Left lung (tissue), 10 donors: Measurements from ENCODE around the gene DEFB125. TPM values are rescaled to one million over a fixed set of nuclear protein-coding genes. Genes with fewer than 3 reads are reported as not detected.
"Not testable (repeated sequence)": the region's sequence is repeated elsewhere in the genome, so short reads cannot be mapped to it uniquely, and the experiment has no call there.

Experiments
- ATAC-seq: fragments of 200-7000 bp; cut with Tn5 transposase; one replicate; pipeline ENCODE4 v1.9.1; 2020; ENCODE audit warnings: moderate library complexity
- DNase-seq, 4 donors: peaks; one replicate each; pipeline ENCODE4 v3.0.0-alpha.2; 2013 to 2020
- H3K27ac ChIP-seq, 2 donors: fragments of 200-600 bp; sonication (generic) in 1 of 2; one replicate each; pipeline versions ENCODE4 v1.5.0 to v1.8.0; 2020 to 2021
- H3K27me3 ChIP-seq, 2 donors: fragments of 200-600 bp; sonication (generic) in 1 of 2; one replicate each; pipeline versions ENCODE4 v1.5.0 to v1.8.0; 2020 to 2021
- H3K36me3 ChIP-seq, 2 donors: fragments of 200-600 bp; sonication (generic) in 1 of 2; one replicate each; pipeline versions ENCODE4 v1.5.0 to v1.8.0; 2020 to 2021
- H3K4me1 ChIP-seq, 2 donors: fragments of 200-600 bp; one replicate each; pipeline ENCODE4 v1.8.0; 2021
- H3K4me3 ChIP-seq, 2 donors: fragments of 200-600 bp; sonication (generic) in 1 of 2; one replicate each; pipeline versions ENCODE4 v1.5.0 to v1.8.0; 2020 to 2021; ENCODE audit warnings: mild to moderate bottlenecking in 1 of 2
- H3K9me3 ChIP-seq, 2 donors: fragments of 200-600 bp; sonication (generic) in 1 of 2; one replicate each; pipeline versions ENCODE4 v1.5.0 to v1.8.0; 2020 to 2021
- intact Hi-C, 2 donors: fragments of 100-400 bp; cut with DNase I; formaldehyde crosslinking; loops; one replicate each; pipeline versions ENCODE4 v1.11.2 to v1.14.2; 2022
- polyA plus RNA-seq, 6 donors: library from polyadenylated mRNA; unstranded; fragments of 120-200 nt; gene quantifications; one replicate each; pipeline ENCODE4 v1.2.1, GENCODE V29; 2013; ENCODE audit not compliant: insufficient read length in 6 of 6
- total RNA-seq, 2 donors: library from RNA; stranded (reverse); fragmentation: NEBNext Ultra II Directional; extraction: Animal tissue kit (Norgen Biotek cat#: 25700); gene quantifications; one replicate each; pipeline ENCODE4 v1.2.1, GENCODE V29; 2021
- TF ChIP-seq, protein P1 (sequence below), 2 donors: fragments of 200-600 bp; sonication (generic) in 1 of 2; IDR thresholded peaks; one replicate each; pipeline versions ENCODE4 v1.5.0 to v1.8.0; 2021; ENCODE audit warnings: antibody characterized with exemption in 2 of 2
- donor health status: DM: no; HTN: yes; CAD: no.
- donor health status: DM: no; HTN: no; CAD: no.

The DEFB125 gene
- total and polyA plus RNA-seq, 8 donors, result not detected

DNA sequence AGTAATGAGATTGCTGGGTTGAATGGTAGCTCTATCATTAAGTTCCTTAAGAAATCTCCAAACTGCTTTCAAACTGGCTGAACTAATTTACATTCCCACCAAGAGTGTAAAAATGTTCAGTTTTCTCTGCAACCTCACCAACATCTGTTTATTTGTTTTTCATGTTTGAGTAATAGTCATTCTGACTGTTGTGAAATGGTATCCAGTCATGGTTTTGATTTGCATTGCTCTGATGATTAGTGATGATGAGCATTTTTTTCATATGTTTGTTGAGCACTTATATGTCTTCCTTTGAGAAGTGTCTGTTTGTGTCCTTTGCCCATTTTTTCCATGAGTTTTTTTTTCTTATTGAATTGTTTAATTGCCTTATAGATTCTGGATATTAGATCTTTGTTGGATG is 24.9 kb downstream of the DEFB125 start:
- intact Hi-C loops, result no loop called here
- DNase-seq (no peak), ATAC-seq (no peak)
- Histone ChIP-seq H3K27me3 (no peaks in the 10 kb centered on the region), H3K4me1 (no peaks in the 10 kb centered on the region), H3K9me3 (peaks cover 0 to 10% of the 10 kb centered on the region in 2 donors), H3K27ac (no peak overlapping the region), H3K4me3 (no peak overlapping the region), H3K36me3 (no peaks in the 10 kb centered on the region)
- TF ChIP-seq, protein P1, sequence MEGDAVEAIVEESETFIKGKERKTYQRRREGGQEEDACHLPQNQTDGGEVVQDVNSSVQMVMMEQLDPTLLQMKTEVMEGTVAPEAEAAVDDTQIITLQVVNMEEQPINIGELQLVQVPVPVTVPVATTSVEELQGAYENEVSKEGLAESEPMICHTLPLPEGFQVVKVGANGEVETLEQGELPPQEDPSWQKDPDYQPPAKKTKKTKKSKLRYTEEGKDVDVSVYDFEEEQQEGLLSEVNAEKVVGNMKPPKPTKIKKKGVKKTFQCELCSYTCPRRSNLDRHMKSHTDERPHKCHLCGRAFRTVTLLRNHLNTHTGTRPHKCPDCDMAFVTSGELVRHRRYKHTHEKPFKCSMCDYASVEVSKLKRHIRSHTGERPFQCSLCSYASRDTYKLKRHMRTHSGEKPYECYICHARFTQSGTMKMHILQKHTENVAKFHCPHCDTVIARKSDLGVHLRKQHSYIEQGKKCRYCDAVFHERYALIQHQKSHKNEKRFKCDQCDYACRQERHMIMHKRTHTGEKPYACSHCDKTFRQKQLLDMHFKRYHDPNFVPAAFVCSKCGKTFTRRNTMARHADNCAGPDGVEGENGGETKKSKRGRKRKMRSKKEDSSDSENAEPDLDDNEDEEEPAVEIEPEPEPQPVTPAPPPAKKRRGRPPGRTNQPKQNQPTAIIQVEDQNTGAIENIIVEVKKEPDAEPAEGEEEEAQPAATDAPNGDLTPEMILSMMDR (IDR thresholded peaks at IDR 0.05), result no peak

DNA sequence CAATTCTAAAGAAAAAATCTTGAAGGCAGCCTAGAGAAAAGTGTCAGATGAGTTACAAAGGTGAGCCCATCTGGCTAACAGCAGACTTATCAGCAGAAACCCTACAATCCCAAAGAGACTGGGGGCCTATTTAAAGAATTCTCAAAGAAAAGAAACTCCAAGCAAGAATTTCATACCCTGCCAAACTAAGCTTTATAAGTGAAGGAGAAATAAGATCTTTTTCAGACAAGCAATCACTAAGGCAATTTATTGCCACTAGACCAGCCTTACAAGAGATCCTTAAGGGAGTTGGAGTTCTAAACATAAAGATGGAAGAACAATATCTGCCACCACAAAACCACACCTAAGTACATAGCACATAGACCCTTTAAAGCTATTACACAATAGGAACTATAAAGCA is 30.0 kb downstream of the DEFB125 start:
- no peaks in the 10 kb centered on the region for H3K4me1 ChIP-seq
- no peak for ATAC-seq
- no peak overlapping the region for H3K27ac ChIP-seq
- peaks cover 0 to 17% of the 10 kb centered on the region in 2 donors for H3K9me3 ChIP-seq
- H3K4me3 ChIP-seq, result no peak overlapping the region
- no peaks in the 10 kb centered on the region for H3K27me3 ChIP-seq
- intact Hi-C loops, result no loop called here
- DNase-seq, result no peak
- TF ChIP-seq, protein P1 (IDR thresholded peaks at IDR 0.05), result no peak
- H3K36me3 ChIP-seq, result no peaks in the 10 kb centered on the region

DNA sequence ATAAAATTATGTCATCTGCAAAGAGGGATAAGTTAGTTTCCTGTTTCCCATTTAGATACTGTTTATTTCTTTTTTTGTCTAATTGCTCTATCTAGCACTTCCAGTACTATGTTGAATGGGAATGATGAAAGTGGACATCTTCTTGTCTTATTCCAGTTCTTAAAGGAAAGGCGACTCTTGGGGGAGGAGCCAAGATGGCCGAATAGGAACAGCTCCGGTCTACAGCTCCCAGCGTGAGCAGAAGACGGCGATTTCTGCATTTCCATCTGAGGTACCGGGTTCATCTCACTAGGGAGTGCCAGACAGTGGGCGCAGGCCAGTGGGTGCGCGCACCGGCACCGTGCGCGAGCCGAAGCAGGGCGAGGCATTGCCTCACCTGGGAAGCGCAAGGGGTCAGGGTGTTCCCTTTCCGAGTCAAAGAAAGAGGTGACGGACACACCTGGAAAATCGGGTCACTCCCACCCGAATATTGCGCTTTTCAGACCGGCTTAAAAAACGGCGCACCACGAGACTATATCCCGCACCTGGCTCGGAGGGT is 42.4 kb downstream of the DEFB125 start:
- intact Hi-C loops, result not testable (repeated sequence)

DNA sequence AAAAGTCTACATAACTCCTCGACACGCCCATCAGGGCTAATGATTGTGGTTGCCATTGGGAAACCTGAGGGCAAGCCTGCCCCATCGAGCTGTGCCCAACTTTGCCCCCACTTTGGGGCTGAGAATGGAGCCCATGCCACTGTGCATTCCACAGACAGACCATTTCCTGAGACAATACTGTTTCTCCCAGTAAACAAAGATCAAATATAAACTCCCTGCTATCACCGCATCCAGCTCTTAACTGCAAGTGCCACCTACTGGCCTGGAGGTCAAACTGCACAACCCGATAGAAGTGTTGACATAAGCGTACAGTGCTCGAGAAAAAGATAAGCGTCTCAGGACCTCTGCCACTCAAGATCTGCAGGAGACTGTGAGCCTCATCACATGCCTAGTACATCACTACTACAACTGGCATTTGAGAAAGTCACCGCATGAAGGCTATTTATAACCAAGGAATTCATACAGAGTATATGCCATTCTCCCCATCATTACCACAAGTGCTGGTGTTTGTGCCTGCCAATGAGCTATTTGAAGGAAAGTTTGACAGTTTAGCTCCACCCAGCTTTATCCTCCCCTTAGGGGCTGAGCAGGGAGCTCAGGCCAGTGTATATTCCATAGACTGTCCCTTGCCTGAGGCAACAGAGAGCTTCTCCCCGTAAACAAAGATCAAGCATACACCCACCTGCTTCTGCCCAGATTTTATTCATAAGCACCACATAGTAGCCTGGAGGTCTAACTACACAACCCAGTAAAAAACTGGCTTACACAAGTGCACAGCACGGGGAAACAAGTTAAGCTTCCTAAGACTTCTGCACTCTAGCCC is 50.4 kb downstream of the DEFB125 start:
- H3K9me3 ChIP-seq, result no peaks in the 10 kb centered on the region
- intact Hi-C loops, result no loop called here
- TF ChIP-seq, protein P1 (IDR thresholded peaks at IDR 0.05), result no peak
- H3K36me3 ChIP-seq, result no peaks in the 10 kb centered on the region
- no peaks in the 10 kb centered on the region for H3K4me1 ChIP-seq
- ATAC-seq (peak; percentile 60), DNase-seq (no peak)
- H3K4me3 ChIP-seq, result no peak overlapping the region
- H3K27ac ChIP-seq, result no peak overlapping the region
- peaks cover 0 to 19% of the 10 kb centered on the region in 2 donors for H3K27me3 ChIP-seq

More for the DNA sequence above, 42.4 kb downstream of the DEFB125 start:
- H3K36me3 ChIP-seq, H3K27me3 ChIP-seq, H3K4me1 ChIP-seq, H3K27ac ChIP-seq, H3K4me3 ChIP-seq, H3K9me3 ChIP-seq, DNase-seq, ATAC-seq: not testable (repeated sequence)

DNA sequence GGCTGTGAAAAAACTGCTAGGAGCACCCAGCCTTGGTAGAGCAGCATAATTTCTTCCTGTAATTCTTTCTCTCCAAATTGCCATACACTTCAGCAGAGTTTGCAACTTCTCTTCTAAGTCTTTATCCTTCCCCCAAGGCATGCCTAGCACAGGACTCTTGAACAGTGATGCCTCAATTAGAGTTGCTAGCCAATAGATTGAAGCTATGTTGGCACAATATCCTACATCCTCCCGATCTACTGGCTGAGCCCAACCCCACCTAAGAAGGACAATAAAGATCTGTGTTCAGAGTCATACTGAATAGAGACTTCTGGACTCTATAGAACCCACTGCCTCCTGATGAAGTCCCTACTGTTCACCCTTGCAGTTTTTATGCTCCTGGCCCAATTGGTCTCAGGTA is 54.8 kb downstream of the DEFB125 start, which contains the start of gene DEFB126:
TSS of gene DEFB126 (plus strand) at position 301 of the 400 bp plus-strand sequence. CDS start at position 340, 39 bp downstream.
- no peak within 1 kb of the TSS for H3K27ac ChIP-seq
- DNase-seq (no peak), ATAC-seq (no peak)
- H3K9me3 ChIP-seq, result no peaks in the 10 kb centered on the region
- intact Hi-C loops, result no loop called here
- no peaks in the 10 kb centered on the region for H3K36me3 ChIP-seq
- no peaks in the 10 kb centered on the region for H3K4me1 ChIP-seq
- H3K4me3 ChIP-seq, result no peak within 1 kb of the TSS
- H3K27me3 ChIP-seq, result peaks cover 0 to 34% of the 10 kb centered on the region in 2 donors
- TF ChIP-seq, protein P1 (IDR thresholded peaks at IDR 0.05), result no peak
